Frontal cortex (tissue), 4 donors: Measurements from ENCODE around the gene RADX. TPM values are rescaled to one million over a fixed set of nuclear protein-coding genes. Genes with fewer than 3 reads are reported as not detected.
A peak's percentile ranks its signal among the peaks of the same experiment; 100 is the strongest.

Experiments
- DNase-seq, 2 donors: peaks; one replicate each; pipeline ENCODE4 v3.0.0; 2012; ENCODE audit warnings: low spot score in 2 of 2
- FAIRE-seq: peaks from 2 replicates; lab custom pipeline; 2012; peaks lifted over from hg19 to GRCh38; lab: Jason Lieb, UNC
- total RNA-seq: library from RNA; depleted of rRNA; stranded (reverse); fragments of >200 nt; gene quantifications from one replicate; pipeline ENCODE4 v1.2.3, GENCODE V29; 2014
- donor health status: control.
- donor health status: control.
- donor health status: control.

RADX gene
- total RNA-seq, 1 donor from 2014 or later = 9.4 TPM

GRCh38 chrX:106672527-106672926, 60.7 kb downstream of the RADX start:
- FAIRE-seq = no peak
- DNase-seq = no peak

DNA sequence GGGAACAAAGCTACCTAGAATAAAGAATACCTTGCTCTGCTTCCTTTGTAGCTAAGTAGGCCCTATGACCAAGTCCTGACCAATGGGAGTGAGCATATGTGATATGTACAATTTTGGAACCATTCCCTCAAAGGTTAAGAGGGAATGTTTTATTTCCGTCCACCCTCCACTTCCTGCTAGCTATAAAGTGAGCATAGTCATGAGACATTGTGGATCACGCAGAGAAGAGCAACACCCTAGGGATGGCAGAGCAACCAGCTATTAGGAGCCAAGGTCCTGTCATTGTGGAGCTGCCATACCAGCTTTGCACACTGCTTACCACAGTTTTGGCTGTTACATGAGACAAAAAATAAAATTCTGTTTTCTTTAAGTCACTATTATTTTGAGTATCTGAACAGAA, 68.9 kb downstream of the RADX start:
- no peak for FAIRE-seq
- no peak for DNase-seq

- DNase-seq (no peak), FAIRE-seq (no peak)
Measured at GRCh38 chrX:106684207-106684606, 72.4 kb downstream of the RADX start.

DNA sequence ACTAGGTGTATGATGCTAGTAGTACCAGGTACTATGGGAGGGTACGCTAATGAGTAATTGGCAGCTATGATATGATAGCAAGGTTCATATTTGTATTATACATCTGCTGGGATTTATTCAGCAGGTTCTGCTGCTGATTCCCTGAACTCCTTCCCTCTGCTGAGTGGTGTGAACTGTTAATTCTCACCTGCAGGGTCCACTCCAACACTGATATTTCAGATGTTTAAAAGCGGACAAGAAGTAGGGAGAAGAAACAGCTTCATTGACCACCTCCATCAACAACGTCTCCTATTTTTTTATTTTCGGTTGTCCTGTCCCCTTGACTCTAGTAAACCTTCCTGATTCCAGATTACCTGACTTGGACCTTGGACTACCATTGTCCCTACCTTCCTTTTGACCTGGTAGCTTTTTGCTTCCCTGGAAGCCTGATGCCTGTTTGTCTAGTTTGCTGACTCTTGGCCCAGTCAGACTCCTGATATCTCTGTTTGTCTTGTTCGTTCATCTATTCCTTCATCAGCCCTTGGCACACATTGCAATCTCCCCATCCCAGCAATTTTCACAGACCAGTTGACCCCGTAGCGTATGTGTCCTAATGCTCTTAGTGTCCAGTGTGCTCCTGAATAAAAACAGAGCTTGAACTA, 80.8 kb downstream of the RADX start:
- DNase-seq (no peak), FAIRE-seq (no peak)

- DNase-seq = no peak
- FAIRE-seq = no peak
Measured at GRCh38 chrX:106696502-106696901, 84.7 kb downstream of the RADX start.

DNA sequence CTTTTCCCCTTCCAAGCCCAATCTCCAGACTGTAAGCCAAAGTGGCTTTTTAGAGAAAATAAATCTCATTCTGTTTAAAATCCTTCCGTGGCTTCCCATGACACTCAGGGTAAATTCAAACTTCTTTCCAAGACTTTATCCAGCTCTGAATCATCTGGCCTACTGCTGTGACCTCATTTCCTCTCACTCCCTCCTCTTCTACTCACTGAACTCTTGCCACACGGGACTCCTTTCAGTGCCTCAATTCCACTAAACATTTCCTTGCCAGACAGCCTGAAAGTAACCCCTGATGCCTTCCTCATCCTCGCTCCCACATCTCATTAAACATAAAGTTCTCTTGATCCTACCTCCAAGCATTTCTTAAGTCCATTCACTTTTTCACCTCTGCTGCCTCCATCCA, 86.9 kb downstream of the RADX start:
- DNase-seq (no peak), FAIRE-seq (no peak)

- FAIRE-seq = no peak
Measured at GRCh38 chrX:106702636-106703035, 90.9 kb downstream of the RADX start.

GRCh38 chrX:106706466-106706865, 94.7 kb downstream of the RADX start:
- DNase-seq (no peak), FAIRE-seq (no peak)

More at GRCh38 chrX:106702636-106703035, 90.9 kb downstream of the RADX start:
- DNase-seq = no peak

- DNase-seq (no peak), FAIRE-seq (no peak)
Measured at GRCh38 chrX:106707771-106708454, 96.1 kb downstream of the RADX start.

DNA sequence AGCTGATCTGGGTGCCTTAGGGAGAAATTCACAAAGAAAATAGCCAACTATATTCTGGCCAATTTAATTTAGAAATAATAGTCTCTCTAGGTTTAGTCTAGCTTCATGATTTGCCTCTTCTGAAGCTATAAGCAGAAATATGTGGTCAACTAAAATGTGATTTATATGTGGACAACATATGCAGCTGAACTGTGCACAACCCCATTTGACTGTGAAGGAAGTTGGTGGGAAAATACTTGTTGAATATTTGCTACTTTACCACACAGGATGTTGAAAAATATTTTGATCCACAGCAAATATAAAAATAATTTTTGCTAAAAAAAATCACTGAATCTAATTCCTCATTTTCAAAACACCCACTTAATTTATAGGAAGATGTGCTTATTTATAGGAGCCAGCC, 99.0 kb downstream of the RADX start:
- DNase-seq (no peak), FAIRE-seq (no peak)

DNA sequence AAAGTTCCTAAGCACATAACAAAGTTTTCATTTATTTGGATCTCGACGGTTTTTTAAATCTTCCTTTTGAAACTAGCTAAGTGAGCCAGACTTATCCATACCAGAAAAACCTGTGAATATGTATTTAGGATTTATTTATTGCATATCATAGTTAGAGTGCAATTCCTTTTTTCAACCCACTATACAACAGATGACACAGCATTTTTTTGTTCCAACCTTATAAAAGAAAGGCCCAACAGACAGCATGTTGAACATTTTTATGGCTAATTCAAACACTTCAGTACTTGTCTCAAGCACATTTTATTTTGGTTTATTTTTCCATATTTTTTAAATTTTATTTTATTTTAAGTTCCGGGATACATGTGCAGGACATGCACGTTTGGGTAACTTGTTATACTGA, 99.6 kb downstream of the RADX start:
- DNase-seq (no peak), FAIRE-seq (no peak)

- DNase-seq (no peak), FAIRE-seq (no peak)
Measured at GRCh38 chrX:106716004-106716403, 104.2 kb downstream of the RADX start.

- no peak for FAIRE-seq
- DNase-seq = no peak
Measured at GRCh38 chrX:106716463-106716862, 104.7 kb downstream of the RADX start.

DNA sequence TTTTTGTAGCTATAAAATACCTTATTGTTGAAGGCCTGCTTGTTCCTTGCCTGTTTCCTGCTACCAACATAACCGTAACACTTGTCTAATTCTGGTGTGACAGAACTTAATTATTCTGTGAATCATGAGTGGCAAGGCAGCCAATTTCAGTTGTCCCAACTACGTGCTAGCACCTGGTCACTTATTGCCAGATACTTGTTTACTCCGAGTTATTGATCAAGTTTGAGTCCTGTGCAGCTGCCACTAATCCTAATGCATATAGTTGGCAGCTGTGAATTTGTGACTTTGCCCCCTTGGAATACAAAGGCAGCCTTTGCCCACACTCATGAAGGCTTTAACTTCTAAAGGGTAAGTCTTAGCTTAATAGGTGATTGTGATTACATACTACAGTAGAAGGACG, 106.9 kb downstream of the RADX start:
- DNase-seq = no peak
- no peak for FAIRE-seq

GRCh38 chrX:106725931-106726330, 114.2 kb downstream of the RADX start:
- no peak for FAIRE-seq
- no peak for DNase-seq

GRCh38 chrX:106726485-106727437, 115.0 kb downstream of the RADX start, which contains the start of gene RNF128:
RNF128 (plus strand) TSS chrX:106726701; CDS start chrX:106726914, 213 bp downstream.
- no peak for FAIRE-seq
- DNase-seq = peak in 1 of 2 donors; percentile 25

- DNase-seq = no peak
- FAIRE-seq = no peak
Measured at GRCh38 chrX:106728337-106728736, 116.6 kb downstream of the RADX start.
